Activated T-helper 2 cell treated with anti-CD3 and anti-CD28 coated beads, Interferon-gamma antibody, Interleukin-2, Interleukin-4, amounts not matched to agents 10 μg/mL and 5 μg/mL and 100 μg/mL, durations not matched to agents 14 hours and 24 hours and 36 hours (primary cell): ENCODE data around the gene RFX1. TPM values are rescaled to one million over a fixed set of nuclear protein-coding genes. Genes with fewer than 3 reads are reported as not detected.
"Not testable (repeated sequence)": the region's sequence is repeated elsewhere in the genome, so short reads cannot be mapped to it uniquely, and the experiment has no call there.

Source experiments
- DNase-seq: peaks from one replicate; pipeline ENCODE4 v3.0.0; 2021; ENCODE audit warnings: low spot score
- H3K27ac Mint-ChIP-seq: one replicate; pipeline ENCODE4 v1.8.0; 2021; ENCODE audit warnings: mixed read lengths
- H3K27me3 Mint-ChIP-seq: one replicate; pipeline ENCODE4 v1.8.0; 2021; ENCODE audit warnings: low read depth, mixed read lengths
- H3K36me3 Mint-ChIP-seq: one replicate; pipeline ENCODE4 v1.8.0; 2021; ENCODE audit warnings: low read depth, mixed read lengths
- H3K4me1 Mint-ChIP-seq: one replicate; pipeline ENCODE4 v1.8.0; 2021; ENCODE audit warnings: low read depth, mixed read lengths
- H3K4me3 Mint-ChIP-seq: one replicate; pipeline ENCODE4 v1.8.0; 2021; ENCODE audit warnings: low read depth, mild to moderate bottlenecking, moderate library complexity, mixed read lengths
- H3K9me3 Mint-ChIP-seq: one replicate; pipeline ENCODE4 v1.8.0; 2021; ENCODE audit warnings: mixed read lengths
- intact Hi-C: fragments of 100-400 bp; cut with micrococcal nuclease; formaldehyde crosslinking; loops from one replicate; pipeline ENCODE4 v1.15.1; 2023
- total RNA-seq: library from RNA; stranded (reverse); gene quantifications from 2 replicates; pipeline ENCODE4 v1.2.3, GENCODE V29; 2022

The RFX1 gene
- total RNA-seq, 1 donor from 2014 or later = 15.7 TPM

GRCh38 chr19:13922118-13922517 is 84.0 kb downstream of the RFX1 start:
- H3K36me3 Mint-ChIP-seq = peaks cover 63% of the 10 kb centered on the region
- H3K27ac Mint-ChIP-seq, intact Hi-C loops, H3K4me1 Mint-ChIP-seq, H3K4me3 Mint-ChIP-seq, H3K27me3 Mint-ChIP-seq, DNase-seq: not testable (repeated sequence)
- peaks cover 10% of the 10 kb centered on the region for H3K9me3 Mint-ChIP-seq

GRCh38 chr19:13920940-13921747 is 85.0 kb downstream of the RFX1 start:
- intact Hi-C loops = no loop called here
- Mint-ChIP-seq H3K27me3 (no peaks in the 10 kb centered on the region), H3K4me3 (no peak overlapping the region), H3K4me1 (no peaks in the 10 kb centered on the region), H3K9me3 (peaks cover 10% of the 10 kb centered on the region), H3K36me3 (peaks cover 57% of the 10 kb centered on the region), H3K27ac (peak overlapping the region; percentile 58)
- no peak for DNase-seq

- H3K36me3 Mint-ChIP-seq = peaks cover 60% of the 10 kb centered on the region
- no peak overlapping the region for H3K4me3 Mint-ChIP-seq
- H3K9me3 Mint-ChIP-seq = peaks cover 10% of the 10 kb centered on the region
- H3K27me3 Mint-ChIP-seq = no peaks in the 10 kb centered on the region
- DNase-seq = no peak
- intact Hi-C loops = no loop called here
- H3K4me1 Mint-ChIP-seq = no peaks in the 10 kb centered on the region
- no peak overlapping the region for H3K27ac Mint-ChIP-seq
These were observed 85.6 kb downstream of the RFX1 start for GRCh38 chr19:13920524-13920923.

GRCh38 chr19:13918726-13919411 is 87.3 kb downstream of the RFX1 start:
- H3K4me1 Mint-ChIP-seq = no peaks in the 10 kb centered on the region
- peaks cover 10% of the 10 kb centered on the region for H3K9me3 Mint-ChIP-seq
- no peaks in the 10 kb centered on the region for H3K27me3 Mint-ChIP-seq
- intact Hi-C loops = no loop called here
- H3K36me3 Mint-ChIP-seq = peaks cover 58% of the 10 kb centered on the region
- DNase-seq = no peak
- H3K27ac Mint-ChIP-seq = no peak overlapping the region
- H3K4me3 Mint-ChIP-seq = no peak overlapping the region

DNA sequence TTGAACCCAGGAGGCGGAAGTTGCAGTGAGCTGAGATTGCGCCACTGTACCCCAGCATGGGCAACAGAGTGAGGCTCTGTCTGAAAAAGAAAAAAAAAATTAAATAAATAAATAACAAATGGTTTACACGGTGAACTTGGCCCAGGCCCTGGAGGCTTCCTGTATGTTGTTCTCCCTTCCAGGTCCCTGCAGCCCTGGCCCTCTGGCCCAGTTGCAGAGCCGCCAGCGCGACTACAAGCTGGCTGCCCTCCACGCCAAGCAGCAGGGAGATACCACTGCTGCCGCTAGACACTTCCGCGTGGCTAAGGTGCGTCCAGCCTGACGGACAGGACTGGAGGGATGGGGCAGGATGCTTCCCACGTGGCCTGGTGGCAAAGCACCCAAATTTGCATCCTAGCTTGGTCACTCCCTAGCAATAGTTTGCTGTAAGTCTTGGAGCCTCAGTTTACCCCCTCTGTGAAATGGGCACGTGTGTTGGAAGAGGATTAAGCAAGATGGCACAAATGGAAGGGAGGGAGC is 88.2 kb downstream of the RFX1 start:
- no peak for DNase-seq
- Mint-ChIP-seq H3K36me3 (peaks cover 53% of the 10 kb centered on the region), H3K4me1 (no peaks in the 10 kb centered on the region), H3K27ac (no peak overlapping the region), H3K27me3 (no peaks in the 10 kb centered on the region), H3K9me3 (peaks cover 10% of the 10 kb centered on the region), H3K4me3 (no peak overlapping the region)
- intact Hi-C loops = no loop called here

GRCh38 chr19:13914777-13915176 is 91.3 kb downstream of the RFX1 start:
- Mint-ChIP-seq H3K27ac (no peak overlapping the region), H3K9me3 (no peaks in the 10 kb centered on the region), H3K36me3 (peaks cover 35% of the 10 kb centered on the region), H3K27me3 (no peaks in the 10 kb centered on the region), H3K4me3 (no peak overlapping the region), H3K4me1 (no peaks in the 10 kb centered on the region)
- intact Hi-C loops = no loop called here
- no peak for DNase-seq

DNA sequence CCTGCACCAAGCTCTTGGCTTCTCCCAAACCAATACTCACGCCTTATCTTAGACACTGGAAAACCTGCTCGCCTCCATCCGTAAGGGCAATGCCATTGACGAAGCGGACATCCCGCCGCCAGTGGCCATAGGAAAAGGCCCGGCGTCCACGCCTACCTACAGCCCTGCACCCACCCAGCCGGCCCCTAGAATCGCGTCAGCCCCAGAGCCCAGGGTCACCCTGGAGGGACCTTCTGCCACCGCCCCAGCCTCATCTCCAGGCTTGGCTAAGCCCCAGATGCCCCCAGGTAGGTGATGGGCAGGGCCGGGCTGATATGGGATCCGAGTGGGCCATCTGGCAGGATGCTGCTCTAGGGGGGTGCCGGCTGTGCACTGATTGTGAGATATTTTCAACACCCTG is 92.8 kb downstream of the RFX1 start:
- no peak for DNase-seq
- Mint-ChIP-seq H3K9me3 (no peaks in the 10 kb centered on the region), H3K4me3 (no peak overlapping the region), H3K36me3 (peaks cover 30% of the 10 kb centered on the region), H3K4me1 (no peaks in the 10 kb centered on the region), H3K27ac (no peak overlapping the region), H3K27me3 (no peaks in the 10 kb centered on the region)
- intact Hi-C loops = no loop called here

Other genes with a start within 250 kb of the RFX1 start
- 41.6 and 42.3 TPM in 2 replicates for gene MRI1, start 241.8 kb downstream of the RFX1 start, total RNA-seq
- gene C19orf53, start 231.9 kb downstream of the RFX1 start, total RNA-seq = 131 and 137 TPM in 2 replicates
- gene ZSWIM4, start 210.9 kb downstream of the RFX1 start, total RNA-seq = 9.8 and 10.6 TPM in 2 replicates
- 1.6 and 1.8 TPM in 2 replicates for gene NANOS3, start 129.2 kb downstream of the RFX1 start, total RNA-seq
- gene BRME1, start 100.2 kb downstream of the RFX1 start, total RNA-seq = 14.9 and 15.3 TPM in 2 replicates
- gene CC2D1A, start 100.1 kb downstream of the RFX1 start, total RNA-seq = 36.9 and 41.5 TPM in 2 replicates
- gene PODNL1, start 67.9 kb downstream of the RFX1 start, total RNA-seq = 0.41 TPM in 1 of 2 replicates, not detected in the other
- gene DCAF15, start 53.8 kb downstream of the RFX1 start, total RNA-seq = 60.6 and 64.0 TPM in 2 replicates
- gene RLN3, start 21.8 kb upstream of the RFX1 start, total RNA-seq = not detected in 2 replicates
- gene IL27RA, start 25.4 kb upstream of the RFX1 start, total RNA-seq = 76.6 and 79.1 TPM in 2 replicates
- 0.34 TPM in 1 of 2 replicates, not detected in the other for gene PALM3, start 55.8 kb upstream of the RFX1 start, total RNA-seq
- gene MISP3, start 66.5 kb upstream of the RFX1 start, total RNA-seq = 5.3 and 5.5 TPM in 2 replicates
- 0.46 and 0.75 TPM in 2 replicates for gene C19orf67, start 79.5 kb upstream of the RFX1 start, total RNA-seq
- gene SAMD1, start 84.4 kb upstream of the RFX1 start, total RNA-seq = 131 and 136 TPM in 2 replicates
- 75.4 and 76.8 TPM in 2 replicates for gene PRKACA, start 111.4 kb upstream of the RFX1 start, total RNA-seq
- gene ASF1B, start 130.3 kb upstream of the RFX1 start, total RNA-seq = 83.4 and 88.9 TPM in 2 replicates
- 10.7 and 11.3 TPM in 2 replicates for gene ADGRL1, start 199.8 kb upstream of the RFX1 start, total RNA-seq